GM12875 (cell line): Measurements from ENCODE around the gene HIF1A.

Experiments used
- H3K4me3 ChIP-seq: one replicate; pipeline ENCODE4 v1.5.1; 2011; ENCODE audit warnings: low read depth, low read length, control low read depth
- CTCF ChIP-seq: IDR thresholded peaks from 2 replicates; pipeline ENCODE4 v1.5.1; 2011; ENCODE audit warnings: low read depth, mild to moderate bottlenecking, control low read depth, inconsistent platforms, low read length, moderate library complexity, borderline replicate concordance; ENCODE audit not compliant: insufficient read depth

HIF1A gene

GRCh38 chr14:61672796-61673195 is 22.5 kb upstream of the HIF1A start:
- TF ChIP-seq CTCF, result no peak
- no peak overlapping the region for H3K4me3 ChIP-seq

GRCh38 chr14:61673305-61673704 is 22.0 kb upstream of the HIF1A start:
- TF ChIP-seq CTCF, result no peak
- H3K4me3 ChIP-seq, result no peak overlapping the region

GRCh38 chr14:61675291-61675690 is 20.0 kb upstream of the HIF1A start:
- no peak overlapping the region for H3K4me3 ChIP-seq
- TF ChIP-seq CTCF, result no peak

- no peak overlapping the region for H3K4me3 ChIP-seq
- TF ChIP-seq CTCF, result no peak
Observed at GRCh38 chr14:61677479-61677878, 17.8 kb upstream of the HIF1A start.

- no peak overlapping the region for H3K4me3 ChIP-seq
- TF ChIP-seq CTCF, result no peak
Observed at GRCh38 chr14:61678975-61679374, 16.3 kb upstream of the HIF1A start.

GRCh38 chr14:61681413-61681812 is 13.9 kb upstream of the HIF1A start:
- H3K4me3 ChIP-seq, result no peak overlapping the region
- TF ChIP-seq CTCF, result no peak

- TF ChIP-seq CTCF, result no peak
- no peak overlapping the region for H3K4me3 ChIP-seq
Observed at GRCh38 chr14:61683108-61683507, 12.2 kb upstream of the HIF1A start.
